Type B pancreatic cell (in vitro differentiated cells): ENCODE data around the gene OAT. TPM values are rescaled to one million over a fixed set of nuclear protein-coding genes. Genes with fewer than 3 reads are reported as not detected.

Experiments used
- DNase-seq: peaks from one replicate; pipeline ENCODE4 v3.0.0; 2021; ENCODE audit warnings: mixed read lengths; ENCODE audit not compliant: unreplicated experiment; ENCODE audit errors: extremely low spot score
- H3K27ac Mint-ChIP-seq: 2 replicates; pipeline ENCODE4 v1.8.0; 2021; ENCODE audit warnings: mild to moderate bottlenecking, mixed read lengths
- H3K27me3 Mint-ChIP-seq: 2 replicates; pipeline ENCODE4 v1.8.0; 2021; ENCODE audit warnings: mixed read lengths
- H3K36me3 Mint-ChIP-seq: 2 replicates; pipeline ENCODE4 v1.8.0; 2021; ENCODE audit warnings: mixed read lengths
- H3K4me1 Mint-ChIP-seq: one replicate; pipeline ENCODE4 v1.8.0; 2021; ENCODE audit warnings: mixed read lengths; ENCODE audit not compliant: unreplicated experiment
- H3K4me3 Mint-ChIP-seq: 2 replicates; pipeline ENCODE4 v1.8.0; 2021; ENCODE audit warnings: mild to moderate bottlenecking, mixed read lengths
- H3K9me3 Mint-ChIP-seq: 2 replicates; pipeline ENCODE4 v1.8.0; 2021; ENCODE audit warnings: mixed read lengths
- total RNA-seq: library from RNA; stranded (reverse); gene quantifications from 2 replicates; pipeline ENCODE4 v1.2.1, GENCODE V29; 2021; ENCODE audit warnings: low replicate concordance
- TF ChIP-seq, protein P1 (sequence below): fragments of 200-600 bp; sonication (generic); conservative IDR thresholded peaks from 2 replicates; pipeline ENCODE4 v1.5.0; 2021; ENCODE audit warnings: antibody characterized with exemption, mild to moderate bottlenecking

The OAT gene
- total RNA-seq, 1 donor from 2014 or later = 83.4 TPM

DNA sequence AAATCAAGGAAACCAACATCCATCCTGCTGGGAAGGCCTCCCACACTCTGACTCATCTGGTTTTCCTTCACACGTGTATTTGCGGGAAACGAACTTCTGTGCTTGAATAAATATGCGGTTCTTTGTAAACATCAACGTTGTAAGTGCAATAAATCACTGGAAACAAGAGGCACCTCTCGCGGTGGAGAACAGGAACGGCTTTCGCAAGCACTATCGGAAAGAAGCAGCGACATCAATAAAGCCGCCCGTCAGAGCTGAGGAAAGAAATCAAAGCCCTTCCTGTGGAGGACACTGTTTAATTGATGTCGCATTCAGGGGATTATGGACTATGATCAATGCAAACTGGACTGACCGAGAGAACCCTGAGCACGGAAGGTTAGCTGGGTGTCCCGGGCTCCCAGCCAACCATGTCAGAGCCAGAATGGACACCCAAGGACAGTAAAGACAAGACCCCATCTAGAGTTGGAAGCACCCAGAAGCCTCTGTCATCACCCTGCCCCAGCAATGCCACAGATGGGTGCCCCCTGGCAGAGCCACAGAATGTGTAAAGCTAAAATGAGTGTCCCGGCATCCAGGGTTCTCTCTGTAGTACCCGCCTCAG lies 37.6 kb downstream of the OAT start:
- no peak overlapping the region for H3K27ac Mint-ChIP-seq

DNA sequence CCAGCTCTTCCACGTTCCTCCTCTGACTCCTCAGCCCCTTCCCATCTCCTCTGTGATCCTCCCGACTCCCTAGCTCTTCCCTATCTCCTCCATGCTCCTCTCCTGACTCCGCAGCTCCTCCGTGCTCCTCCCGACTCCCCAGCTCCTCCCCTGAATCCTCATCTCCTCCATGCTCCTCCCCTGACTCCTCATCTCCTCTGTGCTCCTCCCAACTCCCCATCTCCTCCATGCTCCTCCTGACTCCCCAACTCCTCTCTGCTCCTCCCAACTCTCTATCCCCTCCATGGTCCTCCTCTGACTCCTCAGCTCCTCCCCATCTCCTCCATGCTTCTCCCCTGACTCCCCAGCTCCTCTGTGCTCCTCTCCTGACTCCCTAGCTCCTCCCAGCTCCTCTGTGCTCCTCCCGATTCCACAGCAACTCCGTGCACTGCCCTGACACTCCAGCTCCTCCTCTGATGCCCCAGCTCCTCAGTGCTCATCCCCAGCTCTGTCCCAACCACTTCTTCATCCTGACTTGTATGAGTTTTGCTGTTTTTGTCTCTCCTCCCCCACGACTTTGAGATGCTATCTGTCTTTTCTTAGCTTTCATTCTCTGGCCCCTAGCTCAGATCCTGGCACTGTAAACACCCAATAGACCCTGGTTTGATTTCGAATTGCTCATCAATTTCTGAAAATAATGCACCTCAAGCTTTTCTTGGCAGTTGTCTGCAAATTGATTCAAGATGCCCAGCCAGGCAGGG lies 38.3 kb downstream of the OAT start:
- peaks cover 33% of the 10 kb centered on the region for H3K27me3 Mint-ChIP-seq
- no peak for DNase-seq
- TF ChIP-seq, protein P1, sequence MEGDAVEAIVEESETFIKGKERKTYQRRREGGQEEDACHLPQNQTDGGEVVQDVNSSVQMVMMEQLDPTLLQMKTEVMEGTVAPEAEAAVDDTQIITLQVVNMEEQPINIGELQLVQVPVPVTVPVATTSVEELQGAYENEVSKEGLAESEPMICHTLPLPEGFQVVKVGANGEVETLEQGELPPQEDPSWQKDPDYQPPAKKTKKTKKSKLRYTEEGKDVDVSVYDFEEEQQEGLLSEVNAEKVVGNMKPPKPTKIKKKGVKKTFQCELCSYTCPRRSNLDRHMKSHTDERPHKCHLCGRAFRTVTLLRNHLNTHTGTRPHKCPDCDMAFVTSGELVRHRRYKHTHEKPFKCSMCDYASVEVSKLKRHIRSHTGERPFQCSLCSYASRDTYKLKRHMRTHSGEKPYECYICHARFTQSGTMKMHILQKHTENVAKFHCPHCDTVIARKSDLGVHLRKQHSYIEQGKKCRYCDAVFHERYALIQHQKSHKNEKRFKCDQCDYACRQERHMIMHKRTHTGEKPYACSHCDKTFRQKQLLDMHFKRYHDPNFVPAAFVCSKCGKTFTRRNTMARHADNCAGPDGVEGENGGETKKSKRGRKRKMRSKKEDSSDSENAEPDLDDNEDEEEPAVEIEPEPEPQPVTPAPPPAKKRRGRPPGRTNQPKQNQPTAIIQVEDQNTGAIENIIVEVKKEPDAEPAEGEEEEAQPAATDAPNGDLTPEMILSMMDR = no peak

More for the DNA sequence above, 37.6 kb downstream of the OAT start:
- TF ChIP-seq, protein P1 = no peak
- Mint-ChIP-seq H3K4me3 (no peak overlapping the region), H3K27me3 (peaks cover 33% of the 10 kb centered on the region), H3K9me3 (no peaks in the 10 kb centered on the region), H3K36me3 (no peaks in the 10 kb centered on the region), H3K4me1 (peaks cover 15% of the 10 kb centered on the region)
- no peak for DNase-seq

DNA sequence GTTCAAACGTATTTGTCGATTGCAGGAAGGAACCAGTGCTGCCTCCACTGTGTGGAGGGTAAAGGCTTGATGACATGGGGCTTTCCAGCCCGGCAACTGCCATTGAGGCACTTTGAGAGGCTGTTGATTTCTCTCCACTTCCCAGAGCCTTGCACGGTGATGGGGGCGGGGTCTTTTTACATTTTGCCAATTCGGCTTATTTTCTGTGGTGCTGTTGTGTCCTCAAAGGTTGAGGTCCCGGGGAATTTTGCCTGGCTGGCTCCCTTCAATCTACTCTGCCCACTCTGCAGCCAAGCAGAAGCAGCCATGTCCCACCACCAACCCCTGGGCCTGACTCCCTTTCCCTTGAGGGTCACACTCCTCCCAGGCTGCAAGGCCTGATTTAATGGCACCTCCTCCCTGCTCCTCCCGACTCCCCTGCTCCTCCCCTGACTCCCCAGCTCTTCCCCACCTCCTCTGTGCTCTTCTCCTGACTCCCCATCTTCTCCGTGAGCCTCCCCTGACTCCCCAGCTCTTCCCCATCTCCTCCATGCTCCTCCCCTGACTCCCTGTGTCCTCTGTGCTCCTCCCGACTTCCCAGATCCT lies 39.0 kb downstream of the OAT start:
- Mint-ChIP-seq H3K27me3 (peaks cover 35% of the 10 kb centered on the region), H3K4me1 (peaks cover 10% of the 10 kb centered on the region), H3K36me3 (no peaks in the 10 kb centered on the region), H3K9me3 (no peaks in the 10 kb centered on the region), H3K4me3 (no peak overlapping the region), H3K27ac (no peak overlapping the region)
- DNase-seq = no peak
- TF ChIP-seq, protein P1 = no peak

More for the DNA sequence above, 38.3 kb downstream of the OAT start:
- Mint-ChIP-seq H3K4me3 (no peak overlapping the region), H3K9me3 (no peaks in the 10 kb centered on the region), H3K4me1 (peaks cover 15% of the 10 kb centered on the region), H3K36me3 (no peaks in the 10 kb centered on the region), H3K27ac (no peak overlapping the region)

DNA sequence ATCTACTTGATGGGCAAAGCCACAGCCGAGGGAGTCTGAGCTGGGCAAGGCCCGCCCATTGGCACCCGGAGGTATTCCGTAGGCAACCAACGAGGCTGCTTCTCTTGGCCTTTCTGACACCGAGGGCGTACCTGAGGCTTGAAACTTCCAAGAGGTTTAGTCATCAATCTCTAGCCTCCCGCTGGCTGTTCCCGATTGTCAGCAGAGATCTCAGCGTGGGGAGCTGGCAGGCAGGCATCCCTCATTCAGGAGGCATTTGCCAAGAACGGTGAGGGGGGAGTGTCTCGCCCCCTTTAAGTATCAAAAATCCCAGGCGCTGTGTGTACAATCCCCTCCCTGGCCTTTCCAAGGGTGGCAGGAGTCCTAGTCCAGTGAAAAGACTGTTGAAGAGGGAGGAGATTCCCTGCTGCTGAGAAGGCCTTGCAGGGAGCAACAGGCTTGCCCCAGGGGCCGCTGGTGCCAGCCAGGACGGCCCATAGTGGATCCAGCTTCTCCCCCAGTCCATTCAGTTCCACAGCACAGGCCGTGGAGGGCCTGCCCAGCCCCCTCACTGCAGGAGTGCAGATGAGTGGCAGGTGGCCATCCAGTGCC lies 39.7 kb downstream of the OAT start:
- H3K27ac Mint-ChIP-seq = no peak overlapping the region
- DNase-seq = no peak

DNA sequence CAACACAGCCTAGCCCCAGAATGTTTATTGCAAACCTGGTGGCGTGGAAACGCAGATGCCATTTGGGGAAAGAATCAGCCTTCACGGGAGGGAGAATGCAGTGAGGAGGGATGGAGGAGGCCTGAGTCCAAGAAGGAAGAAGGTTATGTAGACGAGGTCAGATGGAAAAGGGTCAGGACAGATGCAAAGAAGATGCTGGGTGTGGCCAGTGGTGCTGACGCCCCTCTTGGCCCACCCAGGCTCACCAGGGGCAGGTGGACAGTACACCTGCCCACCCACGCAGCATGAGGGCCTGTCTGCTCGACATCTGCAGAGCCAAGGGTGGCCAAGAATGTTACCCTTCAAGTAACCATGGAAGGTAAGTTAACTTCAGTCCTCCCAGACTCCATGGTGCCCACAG lies 40.5 kb downstream of the OAT start:
- no peaks in the 10 kb centered on the region for H3K9me3 Mint-ChIP-seq
- H3K4me3 Mint-ChIP-seq = no peak overlapping the region
- peaks cover 8% of the 10 kb centered on the region for H3K4me1 Mint-ChIP-seq
- no peak for DNase-seq
- TF ChIP-seq, protein P1 = no peak
- H3K27me3 Mint-ChIP-seq = peaks cover 48% of the 10 kb centered on the region
- H3K36me3 Mint-ChIP-seq = no peaks in the 10 kb centered on the region
- H3K27ac Mint-ChIP-seq = no peak overlapping the region

More for the DNA sequence above, 39.7 kb downstream of the OAT start:
- Mint-ChIP-seq H3K36me3 (no peaks in the 10 kb centered on the region), H3K4me1 (peaks cover 8% of the 10 kb centered on the region), H3K9me3 (no peaks in the 10 kb centered on the region), H3K27me3 (peaks cover 42% of the 10 kb centered on the region), H3K4me3 (no peak overlapping the region)
- TF ChIP-seq, protein P1 = no peak
